Stimulated activated CD8-positive, alpha-beta memory T cell treated with anti-CD3 and anti-CD28 coated beads, Interleukin-15, amount 100 ng/mL, for 24 hours (primary cell): ENCODE data around the gene PPFIA3.
"Not testable (repeated sequence)": the region's sequence is repeated elsewhere in the genome, so short reads cannot be mapped to it uniquely, and the experiment has no call there.

Experiments used
- DNase-seq: peaks from one replicate; pipeline ENCODE4 v3.0.0-alpha.2; 2020; ENCODE audit warnings: low read depth

The PPFIA3 gene

DNA sequence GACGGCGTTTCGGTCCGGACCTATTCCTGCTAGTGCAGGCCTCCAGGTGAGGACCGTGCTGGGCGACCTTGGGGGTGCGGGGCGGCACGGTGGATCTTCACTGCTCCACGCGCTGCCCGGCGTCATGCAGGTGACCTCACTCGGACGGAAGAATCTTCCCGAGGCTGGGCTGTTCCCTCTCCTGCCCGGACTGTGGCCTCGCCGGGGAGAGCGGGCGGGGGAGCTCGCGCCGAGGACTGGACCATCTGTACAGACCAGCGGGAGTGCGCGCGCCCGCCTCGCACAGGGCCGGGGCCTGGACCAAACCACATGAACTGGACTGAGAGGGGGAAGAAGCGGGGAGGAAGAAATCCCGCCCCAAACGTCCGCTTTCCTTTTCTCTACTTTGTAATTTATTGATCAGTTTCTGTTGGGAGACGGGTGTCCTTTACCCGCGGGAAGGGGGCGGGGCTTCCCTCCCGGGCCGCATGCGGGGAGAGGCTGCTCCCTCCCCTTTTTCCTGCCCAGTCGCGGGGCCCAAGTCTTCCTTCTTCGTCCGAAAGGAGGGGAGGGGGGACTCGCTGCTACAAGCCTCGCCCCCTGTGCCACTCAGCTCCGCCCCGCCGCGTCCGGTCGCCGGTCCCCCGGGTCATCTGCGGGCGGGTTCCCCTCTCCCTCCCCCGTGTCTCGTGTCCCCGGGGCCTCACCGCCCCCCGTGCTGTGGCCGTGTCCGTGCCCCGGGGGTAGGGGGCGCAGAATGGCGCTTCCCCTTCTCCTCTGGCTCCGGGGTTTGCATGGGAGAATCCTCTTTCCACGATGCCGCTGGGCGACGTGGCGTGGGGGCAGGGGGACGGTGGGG lies 31.0 kb downstream of the PPFIA3 start:
- no peak for DNase-seq

DNA sequence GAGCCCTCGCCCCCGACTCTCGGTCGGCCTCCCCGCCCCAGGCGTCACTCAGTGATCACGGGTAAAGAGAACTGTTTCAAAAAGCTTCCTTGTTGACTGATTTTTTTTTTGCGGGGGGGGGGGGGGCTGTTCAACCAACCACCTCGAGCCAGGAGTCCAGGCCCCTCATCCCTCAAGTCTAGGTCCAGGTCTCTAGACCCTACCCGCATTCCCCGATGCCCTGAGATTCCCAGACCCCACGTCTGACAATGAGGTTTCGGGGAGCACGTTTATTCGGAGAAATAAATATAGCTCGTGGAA lies 31.6 kb downstream of the PPFIA3 start:
- no peak for DNase-seq

DNA sequence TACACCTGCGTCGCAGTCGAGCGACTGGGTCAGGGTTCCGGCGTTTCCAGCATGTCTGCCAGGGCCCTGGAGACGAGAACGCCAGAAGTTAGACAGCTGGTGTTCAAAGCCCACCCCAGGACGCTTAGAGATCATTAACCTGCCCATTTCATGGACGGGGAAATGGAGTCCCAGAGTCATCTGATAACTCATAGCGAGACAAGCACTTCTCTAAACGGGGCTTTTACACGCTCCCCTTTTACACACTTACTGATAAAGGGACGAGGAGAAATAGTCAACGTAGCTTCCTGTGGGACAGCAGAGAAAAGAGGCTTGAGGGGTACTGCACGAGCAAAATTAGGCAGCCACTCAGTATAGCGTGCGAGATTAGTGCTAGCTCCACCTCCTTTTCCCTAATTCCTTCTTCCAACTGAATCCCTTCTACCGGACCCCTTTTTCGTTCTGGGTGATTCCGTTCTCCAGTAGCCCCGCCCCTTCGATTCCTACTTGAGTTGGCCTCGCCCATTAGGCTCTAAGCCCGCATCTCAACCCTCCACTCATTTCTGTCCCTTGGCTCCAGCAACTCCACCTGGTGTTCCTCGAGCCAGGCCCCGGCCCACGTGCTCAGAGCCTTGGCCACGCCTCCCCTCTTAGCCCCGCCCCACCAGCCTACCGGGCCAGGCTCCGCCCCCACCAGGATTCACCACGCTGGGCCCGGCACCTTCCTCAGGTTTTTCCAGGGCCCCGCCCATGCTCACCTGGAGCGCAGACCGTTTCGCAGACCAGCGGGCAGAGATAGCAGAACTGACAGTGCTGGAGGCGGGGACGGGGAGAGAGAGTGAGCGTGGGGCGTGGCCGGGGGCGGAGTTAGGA lies 32.1 kb downstream of the PPFIA3 start:
- no peak for DNase-seq

DNA sequence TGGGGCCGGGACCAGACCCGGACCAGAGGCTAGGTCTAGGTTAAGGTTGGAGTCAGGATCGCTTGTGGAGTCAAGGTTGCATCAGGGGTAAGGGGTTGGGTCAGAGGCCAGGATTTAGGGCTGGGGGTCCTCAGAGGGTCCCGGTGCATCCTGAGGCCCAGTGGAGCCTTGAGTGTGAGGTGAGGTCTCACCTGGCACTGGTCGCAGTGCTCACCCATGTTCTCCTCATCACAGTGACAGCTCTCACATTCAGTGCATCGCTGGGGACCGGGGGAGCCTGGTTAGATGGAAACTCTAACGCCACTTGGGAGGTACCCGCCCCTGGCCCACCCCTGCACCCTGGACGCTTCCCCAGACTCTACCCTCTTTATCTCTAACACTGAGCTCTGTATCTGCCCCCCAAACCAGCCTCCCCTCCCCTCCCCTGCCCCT lies 32.8 kb downstream of the PPFIA3 start:
- DNase-seq = no peak

DNA sequence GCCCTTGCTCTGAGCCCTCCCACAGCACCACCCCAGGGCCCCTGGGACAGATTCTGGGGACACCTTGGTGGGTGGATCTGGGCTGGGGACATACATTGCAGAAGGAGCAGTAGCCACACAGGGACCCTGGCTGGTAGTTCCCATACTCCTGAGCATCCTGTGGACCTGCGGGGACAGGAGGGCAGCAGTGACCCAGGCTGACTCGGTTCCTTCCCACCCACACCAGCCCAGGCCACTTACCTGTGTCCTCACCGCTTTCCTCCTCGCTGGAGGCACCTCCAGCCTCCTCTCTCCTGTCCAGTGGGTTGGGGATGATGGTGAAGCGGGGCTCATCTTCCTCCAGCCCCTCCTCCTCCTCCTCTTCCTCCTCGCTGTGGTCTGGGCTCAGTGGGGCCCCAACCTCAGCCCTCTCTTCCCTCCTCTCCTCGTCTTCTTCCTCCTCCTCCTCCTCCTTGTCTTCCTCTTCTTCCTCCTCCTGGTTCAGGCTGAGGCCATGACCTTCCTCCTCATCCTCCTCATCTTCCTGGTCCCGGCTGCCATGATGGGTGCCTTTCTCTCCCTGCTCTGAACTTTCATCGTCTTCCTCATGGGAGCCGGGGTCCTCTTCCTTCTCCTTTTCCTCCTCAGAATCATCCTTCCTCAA lies 33.9 kb downstream of the PPFIA3 start:
- no peak for DNase-seq

DNA sequence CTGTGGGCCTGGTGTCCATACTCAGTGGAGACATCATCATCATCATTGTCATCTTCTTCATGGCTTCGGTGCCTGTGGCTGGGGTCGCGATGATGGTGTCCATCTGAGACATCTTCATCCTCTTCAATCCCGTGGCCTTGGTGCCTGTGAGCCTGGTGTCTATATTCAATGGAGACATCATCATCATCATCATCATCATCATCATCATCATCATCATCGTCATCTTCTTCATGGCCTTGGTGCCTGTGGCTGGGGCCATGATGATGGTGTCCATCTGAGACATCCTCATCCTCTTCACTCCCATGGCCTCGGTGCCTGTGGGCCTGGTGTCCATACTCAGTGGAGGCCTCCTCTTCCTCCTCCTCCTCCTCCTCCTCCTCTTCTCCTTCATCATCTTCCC lies 34.9 kb downstream of the PPFIA3 start:
- DNase-seq = no peak

DNA sequence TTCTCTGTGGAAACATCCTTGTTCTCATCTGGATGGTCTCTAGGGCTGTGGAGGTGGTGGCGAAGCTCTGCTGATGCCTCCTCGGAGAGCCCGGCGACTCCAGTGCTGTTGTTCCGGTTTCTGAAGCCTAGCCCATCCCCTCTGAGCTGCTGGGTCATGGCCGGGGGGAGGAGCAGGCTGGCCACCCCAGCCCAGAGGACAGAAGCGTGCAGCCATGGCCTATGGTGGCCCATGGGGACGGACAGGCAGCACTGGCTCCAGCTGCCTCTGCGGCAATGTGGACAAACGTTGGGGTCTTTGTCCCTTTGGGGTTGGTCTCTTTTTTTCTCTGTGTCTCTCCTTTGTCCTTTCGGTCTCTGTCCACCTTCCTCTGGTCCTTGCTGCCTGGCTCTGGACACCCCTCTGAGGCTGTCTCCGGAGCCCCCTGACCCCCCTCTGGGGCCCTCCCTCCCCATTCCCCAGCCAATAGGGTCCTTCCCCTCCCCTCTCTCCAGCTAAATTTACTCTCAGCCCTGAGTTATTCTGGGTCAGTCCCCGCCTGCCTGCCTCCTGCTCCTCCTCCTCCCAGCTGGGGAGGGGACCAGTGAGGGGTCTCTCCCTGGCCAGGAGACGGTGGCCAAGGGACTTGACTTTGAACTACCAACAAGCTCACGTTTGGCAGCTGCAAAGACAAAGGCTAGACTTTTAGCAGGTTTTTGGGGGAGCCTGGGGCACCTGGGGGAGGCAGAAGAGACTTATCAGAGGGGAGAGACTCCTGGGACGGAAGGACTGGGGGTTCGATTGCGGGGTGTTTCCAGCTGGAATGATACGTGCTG lies 35.9 kb downstream of the PPFIA3 start, which contains the start of gene HRC:
HRC (minus strand) TSS at position 392 of the 815 bp plus-strand sequence; CDS start at position 233, 159 bp downstream.
- no peak for DNase-seq

DNA sequence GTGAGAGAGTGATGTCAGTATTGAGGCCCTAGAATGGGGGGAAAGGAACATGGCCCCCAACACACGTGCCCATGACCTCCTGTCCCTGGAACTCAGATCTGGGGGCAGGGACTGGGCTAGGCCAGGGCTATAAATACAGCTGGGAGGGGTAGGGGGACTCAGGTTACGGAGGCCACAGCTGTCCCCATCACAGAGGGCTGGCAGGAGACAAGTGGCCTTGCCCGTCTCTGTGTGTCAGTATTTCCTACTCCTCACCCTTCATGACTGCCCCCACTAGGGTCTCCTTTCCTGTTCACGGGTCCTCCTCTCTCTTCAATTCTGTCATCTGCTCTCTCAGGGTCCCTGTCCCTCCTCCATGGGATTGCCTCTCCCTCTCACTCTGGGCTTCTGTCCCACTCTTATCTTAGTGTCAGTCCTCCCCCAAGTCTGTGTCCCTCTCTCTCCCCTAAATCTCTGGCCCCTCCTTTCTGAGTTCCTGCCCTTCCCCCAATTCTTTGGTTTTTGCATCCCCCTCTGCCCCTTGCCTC lies 36.5 kb downstream of the PPFIA3 start:
- DNase-seq = no peak

DNA sequence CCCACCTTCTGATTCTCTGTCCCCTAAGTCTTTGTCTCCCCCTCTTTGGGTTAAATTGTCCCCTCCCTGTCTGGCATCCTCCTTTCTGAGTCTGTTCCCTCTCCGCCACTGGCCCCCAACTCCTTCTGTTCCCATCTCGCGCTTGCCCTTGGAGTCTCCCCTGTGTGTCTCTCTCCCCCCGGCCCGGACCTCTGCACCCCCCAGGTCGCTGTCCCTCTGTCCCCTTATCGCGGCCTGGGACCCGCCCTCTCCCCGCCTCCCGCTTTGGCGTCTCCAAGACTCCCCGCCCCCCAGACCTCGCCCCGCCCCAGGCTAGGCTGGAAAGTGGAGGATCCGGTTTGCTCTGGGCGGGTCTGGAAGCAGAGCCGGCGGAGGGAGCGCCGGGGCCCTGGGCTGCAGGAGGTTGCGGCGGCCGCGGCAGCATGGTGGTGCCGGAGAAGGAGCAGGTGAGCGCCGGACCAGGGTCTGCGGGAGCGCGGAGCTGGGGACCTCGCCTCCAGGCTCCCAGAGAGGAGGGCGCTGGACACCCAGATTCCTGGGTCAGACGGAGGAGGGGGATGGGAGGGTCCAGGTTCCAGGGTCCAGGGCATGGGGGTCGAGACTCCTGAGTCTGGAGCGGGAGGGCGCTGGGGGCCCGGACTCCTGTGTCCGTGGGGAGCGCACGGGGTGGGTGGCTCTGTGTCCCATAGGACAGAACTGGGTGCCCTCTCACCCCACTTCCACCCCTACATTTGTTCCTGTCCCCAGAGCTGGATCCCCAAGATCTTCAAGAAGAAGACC lies 38.3 kb downstream of the PPFIA3 start, which contains the start of gene TRPM4:
TRPM4 (plus strand) TSS at position 348 of the 780 bp plus-strand sequence; CDS start at position 423, 75 bp downstream.
- no peak for DNase-seq

DNA sequence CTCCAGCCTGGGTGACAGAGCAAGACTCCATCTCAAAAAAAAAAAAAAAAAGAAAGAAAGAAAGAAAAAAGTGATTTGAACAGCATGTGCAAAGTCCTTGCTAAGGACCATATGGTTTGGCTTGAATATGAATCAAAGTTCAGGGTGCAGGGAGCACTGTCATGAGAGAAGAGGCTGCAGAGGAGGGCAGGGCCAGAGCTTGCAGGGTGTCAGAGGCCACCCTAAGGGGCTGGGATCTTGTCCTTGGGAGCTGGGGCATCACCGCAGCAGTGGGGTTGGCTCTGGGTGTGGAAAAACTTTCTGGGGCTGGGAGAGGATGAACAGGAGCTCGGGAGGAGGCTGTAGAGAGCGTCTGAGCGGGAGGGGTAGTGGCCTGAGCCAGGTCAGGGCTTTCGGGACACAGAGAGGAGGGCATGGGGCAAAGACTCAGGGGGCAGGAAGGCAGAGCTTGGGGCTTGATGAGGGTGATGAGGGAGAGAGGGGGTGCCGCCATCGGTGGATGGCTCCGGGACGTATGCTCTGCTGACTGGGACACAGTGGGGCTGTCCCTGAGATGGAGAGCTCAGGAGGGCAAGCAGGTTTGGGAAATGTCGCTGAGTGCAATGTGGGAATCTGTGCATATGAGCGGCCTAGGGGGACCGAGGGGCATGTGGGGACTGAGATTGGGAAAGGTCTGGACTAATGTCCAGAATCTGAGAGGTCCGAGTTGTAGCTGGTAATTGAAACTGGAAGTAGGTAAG lies 41.3 kb downstream of the PPFIA3 start:
- DNase-seq = no peak

DNA sequence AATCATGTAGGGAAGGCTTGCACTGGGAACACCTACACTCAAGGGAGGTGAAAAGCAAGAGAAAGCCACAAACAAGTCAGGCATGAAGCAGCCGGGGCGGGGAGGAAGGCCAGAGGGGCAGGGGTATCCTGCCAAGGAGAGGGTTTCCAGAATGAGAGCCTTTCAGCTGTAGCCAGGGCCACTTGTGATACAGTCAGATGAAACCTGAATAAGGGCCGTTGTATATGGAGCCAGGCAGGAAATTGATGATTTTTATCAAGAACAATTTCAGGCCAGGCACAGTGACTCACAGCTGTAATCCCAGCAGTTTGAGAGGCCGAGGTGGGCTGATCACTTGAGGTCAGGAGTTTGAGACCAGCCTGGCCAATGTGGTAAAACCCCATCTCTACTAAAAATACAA lies 42.6 kb downstream of the PPFIA3 start:
- no peak for DNase-seq

DNA sequence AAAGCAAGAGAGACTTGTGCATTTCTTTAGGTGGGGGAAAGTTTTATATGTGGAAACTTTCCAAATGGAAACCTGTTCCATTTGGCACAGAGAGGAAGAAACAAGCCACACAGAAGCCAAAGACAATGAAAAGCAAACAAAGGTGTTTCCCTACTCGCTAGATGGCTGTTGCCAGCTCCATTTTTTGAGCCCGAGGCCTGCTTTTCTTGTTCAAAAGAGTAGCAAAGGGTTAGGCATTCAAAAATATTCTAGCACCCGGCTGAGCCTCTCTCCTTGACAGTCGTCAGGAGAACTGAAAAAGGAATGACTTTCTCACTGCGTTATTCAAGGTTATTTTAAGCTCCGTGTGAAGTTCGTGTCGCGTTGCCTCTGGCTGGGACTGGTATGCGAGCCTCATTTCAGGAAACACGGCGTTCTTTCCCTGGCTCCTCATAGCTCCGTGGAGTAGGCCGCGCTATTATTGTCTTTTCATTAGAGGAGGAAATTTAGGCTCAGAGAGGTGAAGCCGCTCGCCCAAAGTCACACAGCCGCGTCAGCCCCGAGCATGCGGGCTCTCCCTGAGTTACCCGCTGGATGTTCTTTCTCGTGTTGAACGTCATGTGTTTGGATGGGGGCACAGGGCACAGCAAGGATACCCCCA lies 45.9 kb downstream of the PPFIA3 start:
- no peak for DNase-seq

DNA sequence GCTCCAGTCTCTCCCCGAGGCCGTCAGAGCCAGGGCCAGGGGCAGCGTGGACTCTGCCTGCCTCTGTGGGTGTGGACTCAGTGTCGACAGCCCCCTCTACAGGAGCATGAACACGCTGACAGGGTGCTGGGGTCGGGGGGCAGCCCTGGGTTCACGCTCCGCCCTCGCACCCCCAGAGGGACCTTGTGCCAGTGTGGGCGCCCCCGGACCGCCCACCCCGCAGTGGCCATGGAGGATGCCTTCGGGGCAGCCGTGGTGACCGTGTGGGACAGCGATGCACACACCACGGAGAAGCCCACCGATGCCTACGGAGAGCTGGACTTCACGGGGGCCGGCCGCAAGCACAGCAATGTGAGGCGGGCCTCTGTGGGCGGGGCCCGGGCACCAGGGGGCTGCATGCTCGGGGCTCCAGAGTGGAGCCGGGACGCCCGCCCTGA lies 46.5 kb downstream of the PPFIA3 start:
- DNase-seq = no peak

DNA sequence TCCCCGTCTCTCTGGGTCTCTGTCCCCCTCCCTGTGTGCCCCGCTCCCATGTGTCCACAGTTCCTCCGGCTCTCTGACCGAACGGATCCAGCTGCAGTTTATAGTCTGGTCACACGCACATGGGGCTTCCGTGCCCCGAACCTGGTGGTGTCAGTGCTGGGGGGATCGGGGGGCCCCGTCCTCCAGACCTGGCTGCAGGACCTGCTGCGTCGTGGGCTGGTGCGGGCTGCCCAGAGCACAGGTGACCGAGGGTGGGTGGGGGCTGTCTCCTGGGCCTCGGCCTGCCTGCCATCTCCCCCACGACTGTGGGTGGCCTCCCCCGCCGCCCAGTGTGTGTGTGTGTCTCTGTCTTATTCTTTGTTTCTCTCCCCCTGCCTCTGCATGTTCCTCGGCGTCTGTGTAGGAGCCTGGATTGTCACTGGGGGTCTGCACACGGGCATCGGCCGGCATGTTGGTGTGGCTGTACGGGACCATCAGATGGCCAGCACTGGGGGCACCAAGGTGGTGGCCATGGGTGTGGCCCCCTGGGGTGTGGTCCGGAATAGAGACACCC lies 48.6 kb downstream of the PPFIA3 start:
- no peak for DNase-seq

DNA sequence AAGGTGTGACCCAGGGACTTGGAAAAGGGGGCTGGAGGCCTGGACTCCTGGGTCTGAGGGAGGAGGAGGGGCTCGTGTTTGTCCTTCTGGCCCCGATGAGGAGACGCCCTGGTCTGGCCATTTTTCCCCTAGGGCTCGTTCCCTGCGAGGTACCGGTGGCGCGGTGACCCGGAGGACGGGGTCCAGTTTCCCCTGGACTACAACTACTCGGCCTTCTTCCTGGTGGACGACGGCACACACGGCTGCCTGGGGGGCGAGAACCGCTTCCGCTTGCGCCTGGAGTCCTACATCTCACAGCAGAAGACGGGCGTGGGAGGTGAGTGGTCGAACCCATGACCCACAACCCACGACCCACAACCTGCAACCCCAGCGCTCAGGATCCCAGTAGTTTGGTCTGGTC lies 49.1 kb downstream of the PPFIA3 start:
- no peak for DNase-seq

DNA sequence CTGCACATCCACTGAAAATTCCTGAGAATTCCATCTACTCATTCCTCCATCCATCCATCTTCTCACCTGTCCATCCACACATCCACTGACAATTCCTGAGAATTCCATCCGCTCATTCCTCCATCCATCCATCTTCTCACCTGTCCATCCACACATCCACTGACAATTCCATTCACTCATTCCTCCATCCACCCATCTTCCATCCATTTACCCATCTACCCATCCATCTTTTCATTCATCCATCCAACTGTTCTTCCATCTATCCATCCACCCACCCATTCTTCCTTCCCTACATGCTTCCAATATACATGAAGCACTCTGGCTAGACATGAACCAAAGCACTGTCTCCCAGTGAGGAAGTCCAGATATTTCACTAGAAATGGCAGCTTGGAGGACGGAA lies 53.9 kb downstream of the PPFIA3 start:
- DNase-seq = no peak

DNA sequence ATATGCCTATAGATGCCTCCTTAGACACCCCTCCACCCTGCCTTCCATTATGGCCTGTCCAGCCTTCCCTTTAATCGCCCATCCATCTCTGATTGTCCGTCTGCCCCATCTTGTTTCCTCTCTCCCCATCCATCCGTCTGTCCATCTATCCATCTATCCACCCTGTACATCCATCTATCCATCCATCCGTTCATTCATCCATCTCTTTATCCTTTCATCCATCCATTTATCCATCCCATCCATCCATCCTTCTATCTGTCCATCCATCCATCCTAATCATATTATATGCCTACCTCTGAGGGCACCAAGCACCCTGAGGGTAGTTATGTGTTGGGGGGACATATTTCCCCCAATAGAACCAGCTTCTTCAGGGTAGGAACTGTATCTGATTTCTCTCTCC lies 61.3 kb downstream of the PPFIA3 start:
- DNase-seq = no peak

DNA sequence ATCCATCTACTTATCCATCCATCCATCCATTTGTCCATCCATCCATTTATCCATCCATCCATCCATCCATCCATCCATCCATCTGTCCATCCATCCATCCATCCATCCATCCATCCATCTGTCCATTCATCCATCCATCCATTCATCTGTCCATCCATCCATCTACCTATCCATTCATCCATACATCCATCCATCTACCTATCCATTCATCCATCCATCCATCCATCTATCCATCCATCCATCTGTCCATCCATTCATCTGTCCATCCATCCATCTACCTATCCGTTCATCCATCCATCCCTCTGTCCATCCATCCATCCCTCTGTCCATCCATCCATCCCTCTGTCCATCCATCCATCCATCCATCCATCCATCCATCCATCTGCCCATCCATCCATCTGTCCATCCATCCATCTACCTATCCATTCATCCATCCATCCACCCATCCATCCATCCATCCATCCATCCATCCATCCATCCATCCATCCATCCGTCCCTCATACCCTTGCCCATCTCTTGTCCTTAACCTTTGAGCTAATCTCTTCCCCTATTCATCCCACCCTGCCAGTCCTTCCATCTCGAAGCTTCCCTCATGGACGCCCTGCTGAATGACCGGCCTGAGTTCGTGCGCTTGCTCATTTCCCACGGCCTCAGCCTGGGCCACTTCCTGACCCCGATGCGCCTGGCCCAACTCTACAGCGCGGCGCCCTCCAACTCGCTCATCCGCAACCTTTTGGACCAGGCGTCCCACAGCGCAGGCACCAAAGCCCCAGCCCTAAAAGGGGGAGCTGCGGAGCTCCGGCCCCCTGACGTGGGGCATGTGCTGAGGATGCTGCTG lies 62.9 kb downstream of the PPFIA3 start:
- not testable (repeated sequence) for DNase-seq
